ENCODE results near the gene FANCB. TPM values are rescaled to one million over a fixed set of nuclear protein-coding genes. Genes with fewer than 3 reads are reported as not detected.

Gene FANCB
- total and polyA plus RNA-seq, 2 of the 8 experiments (the other 6 are each of a cell fraction or from before 2014, with no cell fraction given), result 1.9 to 13.8 TPM

DNA sequence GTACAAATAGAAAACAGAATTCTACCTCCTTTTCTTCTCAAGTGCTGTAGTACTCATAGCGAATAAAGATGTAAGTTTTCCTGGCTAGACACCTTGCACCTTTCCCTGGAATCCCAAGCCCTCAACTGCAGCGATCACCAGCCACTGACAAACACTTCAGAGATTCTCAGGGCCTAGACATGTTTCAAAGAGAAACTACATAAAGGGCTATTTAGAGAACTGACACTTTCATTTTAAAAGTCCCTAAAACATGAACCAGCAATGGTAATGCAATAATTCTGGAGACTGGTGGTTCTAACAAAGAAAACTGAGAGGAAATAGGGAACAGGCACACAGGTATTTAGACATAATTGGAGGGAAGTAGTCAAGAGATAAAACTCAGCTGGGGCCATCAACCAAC is 35.7 kb downstream of the FANCB start:
- Histone ChIP-seq H2BK20ac (ENCODE audit: low read length) (no peak overlapping the region), H4K8ac (ENCODE audit: extremely low read depth, insufficient read depth, low read length) (no peak overlapping the region), H3K79me1 (ENCODE audit: low read depth, low read length) (no peaks in the 10 kb centered on the region), H4K20me1 (replicated peaks in 1 of 2; ENCODE audit: control insufficient read depth in 1 of 2, insufficient read depth in 2 of 2, low read length in 2 of 2) (no peaks in the 10 kb centered on the region), H3K9me3 (ENCODE audit: insufficient read depth in 2 of 2, low read depth in 1 of 2, low read length in 1 of 2) (no peaks in the 10 kb centered on the region), H3K27ac (ENCODE audit: low read depth, low read length) (no peak overlapping the region), H3K4me1 (replicated peaks in 1 of 4; ENCODE audit: control insufficient read depth in 3 of 4, insufficient read depth in 4 of 4, low read length in 3 of 4) (no peaks in the 10 kb centered on the region), H3K14ac (ENCODE audit: insufficient read length) (no peak overlapping the region), H4K5ac (ENCODE audit: insufficient read length, low read depth, low read length) (no peak overlapping the region), H4K91ac (replicated peaks; ENCODE audit: insufficient read length, low read length) (no peak overlapping the region), H3K9ac (replicated peaks in 1 of 4; ENCODE audit: extremely low read depth in 1 of 4, low read depth in 3 of 4, low read length in 3 of 4) (no peak overlapping the region), H3K4me2 (ENCODE audit: insufficient read depth in 1 of 2, low read depth in 2 of 2, low read length in 2 of 2) (no peak overlapping the region), H3K79me2 (ENCODE audit: control insufficient read depth in 1 of 2, insufficient read depth in 2 of 2, low read length in 2 of 2) (no peaks in the 10 kb centered on the region), H2BK120ac (replicated peaks; ENCODE audit: low read depth, low read length) (no peak overlapping the region), H3K23ac (ENCODE audit: insufficient read length) (no peak overlapping the region), H2AK5ac (ENCODE audit: low read depth, low read length) (no peak overlapping the region), H2BK5ac (ENCODE audit: low read depth, low read length) (no peak overlapping the region), H3K56ac (replicated peaks; ENCODE audit: insufficient read length, low read depth, low read length) (no peak overlapping the region), H3K4me3 (ENCODE audit: extremely low read depth in 1 of 4, insufficient read depth in 2 of 4, low read depth in 3 of 4, low read length in 4 of 4) (no peak overlapping the region), H3K18ac (ENCODE audit: extremely low read depth, low read length) (no peak overlapping the region), H3K23me2 (ENCODE audit: low read depth, low read length) (no peaks in the 10 kb centered on the region), H2BK15ac (ENCODE audit: low read length) (no peak overlapping the region), H2BK12ac (ENCODE audit: low read depth, low read length) (no peak overlapping the region), H2AFZ (ENCODE audit: low read length) (no peak overlapping the region), H3K36me3 (ENCODE audit: control insufficient read depth in 2 of 4, insufficient read depth in 4 of 4, low read length in 3 of 4) (peaks cover 0 to 17% (median 3%) of the 10 kb centered on the region in 4 experiments; a peak in 4 of 8 replicates), H3K4ac (replicated peaks; ENCODE audit: insufficient read length, low read depth, low read length) (no peak overlapping the region), H3K27me3 (replicated peaks in 1 of 4; ENCODE audit: control insufficient read depth in 3 of 4, extremely low read depth in 1 of 4, insufficient read depth in 3 of 4, low read length in 3 of 4) (no peaks in the 10 kb centered on the region)
- POLR2A ChIA-PET (ENCODE audit: partially characterized antibody), result no interaction called here
- no peak for DNase-seq (ENCODE audit: low read depth in 1 of 2, low spot score in 2 of 2)
- no peak for FAIRE-seq
- WGBS, 2 experiments (ENCODE audit: extremely low coverage in 1 of 2, insufficient coverage in 1 of 2, insufficient read length in 1 of 2, insufficient replicate concordance in 2 of 2, low coverage in 1 of 2, low lambda C conversion rate in 2 of 2, missing lambda C conversion rate in 1 of 2), result 92% methylated on average over 2 of the region's 2 CpGs; no CpG with 5 or more reads in 1 of the 2 experiments
- CTCF ChIA-PET (ENCODE audit: partially characterized antibody), result no interaction called here
- TF ChIP-seq, protein P1, sequence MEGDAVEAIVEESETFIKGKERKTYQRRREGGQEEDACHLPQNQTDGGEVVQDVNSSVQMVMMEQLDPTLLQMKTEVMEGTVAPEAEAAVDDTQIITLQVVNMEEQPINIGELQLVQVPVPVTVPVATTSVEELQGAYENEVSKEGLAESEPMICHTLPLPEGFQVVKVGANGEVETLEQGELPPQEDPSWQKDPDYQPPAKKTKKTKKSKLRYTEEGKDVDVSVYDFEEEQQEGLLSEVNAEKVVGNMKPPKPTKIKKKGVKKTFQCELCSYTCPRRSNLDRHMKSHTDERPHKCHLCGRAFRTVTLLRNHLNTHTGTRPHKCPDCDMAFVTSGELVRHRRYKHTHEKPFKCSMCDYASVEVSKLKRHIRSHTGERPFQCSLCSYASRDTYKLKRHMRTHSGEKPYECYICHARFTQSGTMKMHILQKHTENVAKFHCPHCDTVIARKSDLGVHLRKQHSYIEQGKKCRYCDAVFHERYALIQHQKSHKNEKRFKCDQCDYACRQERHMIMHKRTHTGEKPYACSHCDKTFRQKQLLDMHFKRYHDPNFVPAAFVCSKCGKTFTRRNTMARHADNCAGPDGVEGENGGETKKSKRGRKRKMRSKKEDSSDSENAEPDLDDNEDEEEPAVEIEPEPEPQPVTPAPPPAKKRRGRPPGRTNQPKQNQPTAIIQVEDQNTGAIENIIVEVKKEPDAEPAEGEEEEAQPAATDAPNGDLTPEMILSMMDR (IDR thresholded peaks at IDR 0.05; ENCODE audit: control extremely low read depth in 1 of 3, insufficient read depth in 1 of 3, low read depth in 1 of 3, low read length in 3 of 3), result no peak
- TF ChIP-seq POLR2A (IDR thresholded peaks at IDR 0.05; ENCODE audit: control extremely low read depth in 1 of 2, low read depth in 2 of 2, low read length in 2 of 2) (no peak), SIX5 (IDR thresholded peaks at IDR 0.05; ENCODE audit: low read depth, low read length) (no peak)

Measured in H1 (cell line).